ENCODE results near the gene SEMA6D.
"Not testable (repeated sequence)": the region's sequence is repeated elsewhere in the genome, so short reads cannot be mapped to it uniquely, and the experiment has no call there.

SEMA6D gene

GRCh38 chr15:47716516-47716915, 789 bp upstream of the SEMA6D start:
- DNase-seq (ENCODE audit: low read depth in 2 of 2) = no peak

- no peak for DNase-seq (ENCODE audit: low read depth in 2 of 2)
Observed at GRCh38 chr15:47718497-47719437, 1.5 kb downstream of the SEMA6D start.

GRCh38 chr15:47719730-47720129, 2.4 kb downstream of the SEMA6D start:
- no peak for DNase-seq (ENCODE audit: low read depth in 2 of 2)

GRCh38 chr15:47720555-47720954, 3.2 kb downstream of the SEMA6D start:
- no peak for DNase-seq (ENCODE audit: low read depth in 2 of 2)

- DNase-seq (ENCODE audit: low read depth in 2 of 2) = no peak
Observed at GRCh38 chr15:47721676-47722075, 4.4 kb downstream of the SEMA6D start.

GRCh38 chr15:47724346-47724745, 7.0 kb downstream of the SEMA6D start:
- no peak for DNase-seq (ENCODE audit: low read depth in 2 of 2)

GRCh38 chr15:47725051-47725450, 7.7 kb downstream of the SEMA6D start:
- DNase-seq (ENCODE audit: low read depth in 2 of 2) = no peak

- DNase-seq (ENCODE audit: low read depth in 2 of 2) = no peak
Observed at GRCh38 chr15:47725906-47726305, 8.6 kb downstream of the SEMA6D start.

GRCh38 chr15:47726399-47726823, 9.1 kb downstream of the SEMA6D start:
- DNase-seq (ENCODE audit: low read depth in 2 of 2) = no peak

GRCh38 chr15:47727137-47727536, 9.8 kb downstream of the SEMA6D start:
- no peak for DNase-seq (ENCODE audit: low read depth in 2 of 2)

- no peak for DNase-seq (ENCODE audit: low read depth in 2 of 2)
Observed at GRCh38 chr15:47727676-47728075, 10.4 kb downstream of the SEMA6D start.

- no peak for DNase-seq (ENCODE audit: low read depth in 2 of 2)
Observed at GRCh38 chr15:47728426-47728825, 11.1 kb downstream of the SEMA6D start.

- DNase-seq (ENCODE audit: low read depth in 2 of 2) = no peak
Observed at GRCh38 chr15:47728886-47729285, 11.6 kb downstream of the SEMA6D start.

- no peak for DNase-seq (ENCODE audit: low read depth in 2 of 2)
Observed at GRCh38 chr15:47731230-47731629, 13.9 kb downstream of the SEMA6D start.

GRCh38 chr15:47732248-47732647, 14.9 kb downstream of the SEMA6D start:
- no peak for DNase-seq (ENCODE audit: low read depth in 2 of 2)

- no peak for DNase-seq (ENCODE audit: low read depth in 2 of 2)
Observed at GRCh38 chr15:47733085-47733484, 15.8 kb downstream of the SEMA6D start.

GRCh38 chr15:47736143-47736786, 19.0 kb downstream of the SEMA6D start:
- no peak for DNase-seq (ENCODE audit: low read depth in 2 of 2)

- no peak for DNase-seq (ENCODE audit: low read depth in 2 of 2)
Observed at GRCh38 chr15:47737477-47737876, 20.2 kb downstream of the SEMA6D start.

GRCh38 chr15:47738144-47738825, 21.0 kb downstream of the SEMA6D start:
- not testable (repeated sequence) for DNase-seq (ENCODE audit: low read depth in 2 of 2)

GRCh38 chr15:47741082-47741481, 23.8 kb downstream of the SEMA6D start:
- DNase-seq (ENCODE audit: low read depth in 2 of 2) = no peak

- DNase-seq (ENCODE audit: low read depth in 2 of 2) = no peak
Observed at GRCh38 chr15:47741907-47742306, 24.6 kb downstream of the SEMA6D start.

GRCh38 chr15:47742334-47742733, 25.0 kb downstream of the SEMA6D start:
- DNase-seq (ENCODE audit: low read depth in 2 of 2) = no peak

All from stimulated activated CD4-positive, alpha-beta T cell treated with anti-CD3 and anti-CD28 coated beads, Interleukin-12 subunit alpha, Interleukin-12 subunit beta, amount 100 ng/mL, for 24 hours (primary cell).